Neural cell (in vitro differentiated cells): ENCODE results near the gene NEDD9. TPM values are rescaled to one million over a fixed set of nuclear protein-coding genes. Genes with fewer than 3 reads are reported as not detected.

ENCODE experiments used
- H2AFZ ChIP-seq: fragments of 200-600, 300-800 bp; sonication (generic), shearing (Covaris generic); 2 replicates; pipeline ENCODE4 v1.6.0; 2014; ENCODE audit warnings: low read depth, mild to moderate bottlenecking, antibody characterized with exemption, low read length, moderate library complexity
- H3F3A ChIP-seq: fragments of 200-600 bp; shearing (Covaris generic); 2 replicates; pipeline ENCODE4 v1.6.1; 2016; ENCODE audit warnings: mild to moderate bottlenecking, moderate library complexity, mixed read lengths, antibody characterized with exemption, low read length; ENCODE audit not compliant: insufficient read depth, poor library complexity, severe bottlenecking
- H3K27ac ChIP-seq: fragments of 200-600, 300-800 bp; sonication (generic), shearing (Covaris generic); 2 replicates; pipeline ENCODE4 v1.5.1; 2014; ENCODE audit warnings: mild to moderate bottlenecking, low read length, moderate library complexity
- H3K27me3 ChIP-seq: fragments of 300-800, 200-600 bp; sonication (generic), shearing (Covaris generic); 2 replicates; pipeline ENCODE4 v1.6.0; 2014; ENCODE audit warnings: mild to moderate bottlenecking, low read depth, low read length, moderate library complexity; ENCODE audit not compliant: insufficient read depth
- H3K36me3 ChIP-seq: fragments of 300-800, 200-600 bp; sonication (generic), shearing (Covaris generic); 2 replicates; pipeline ENCODE4 v1.5.1; 2014; ENCODE audit warnings: mild to moderate bottlenecking, antibody characterized with exemption, low read length, moderate library complexity; ENCODE audit not compliant: insufficient read depth
- H3K4me2 ChIP-seq: fragments of 300-800, 200-600 bp; sonication (generic), shearing (Covaris generic); 2 replicates; pipeline ENCODE4 v1.6.0; 2014; ENCODE audit warnings: mild to moderate bottlenecking, low read length
- H3K4me3 ChIP-seq: fragments of 300-800, 200-600 bp; sonication (generic), shearing (Covaris generic); 2 replicates; pipeline ENCODE4 v1.5.1; 2014; ENCODE audit warnings: mild to moderate bottlenecking, low read length, moderate library complexity
- H3K79me2 ChIP-seq: fragments of 200-600 bp; shearing (Covaris generic); replicated peaks from 2 replicates; pipeline ENCODE4 v1.6.0; 2014; ENCODE audit warnings: mild to moderate bottlenecking, low read length, moderate library complexity; ENCODE audit not compliant: insufficient read depth
- H3K9ac ChIP-seq: fragments of 300-800, 200-600 bp; sonication (generic), shearing (Covaris generic); 2 replicates; pipeline ENCODE4 v1.6.1; 2016; ENCODE audit warnings: mild to moderate bottlenecking, low read length, mixed read lengths
- H3K9me2 ChIP-seq: fragments of 200-600 bp; shearing (Covaris generic); 2 replicates; pipeline ENCODE4 v1.6.1; 2016; ENCODE audit warnings: mild to moderate bottlenecking, low read length, mixed read lengths; ENCODE audit not compliant: insufficient read depth
- H3K9me3 ChIP-seq: fragments of 200-600, 300-800 bp; sonication (generic), shearing (Covaris generic); 2 replicates; pipeline ENCODE4 v1.6.1; 2016; ENCODE audit warnings: mild to moderate bottlenecking, mixed run types, low read length, moderate library complexity, mixed read lengths
- H4K20me1 ChIP-seq: fragments of 200-600 bp; shearing (Covaris generic); 2 replicates; pipeline ENCODE4 v1.6.1; 2016; ENCODE audit warnings: mild to moderate bottlenecking, mixed run types; ENCODE audit not compliant: insufficient read depth
- CTCF ChIP-seq: fragments of 450-650 bp; IDR thresholded peaks from 2 replicates; pipeline ENCODE4 v1.5.1; 2014; ENCODE audit warnings: antibody characterized with exemption, mild to moderate bottlenecking, moderate library complexity; ENCODE audit not compliant: poor library complexity, severe bottlenecking
- EP300 ChIP-seq: fragments of 450-650 bp; conservative IDR thresholded peaks from 2 replicates; pipeline ENCODE4 v1.6.1; 2014; ENCODE audit warnings: antibody characterized with exemption, mild to moderate bottlenecking, moderate library complexity; ENCODE audit not compliant: poor library complexity, severe bottlenecking
- EZH2 ChIP-seq: fragments of 200-600, 300-800 bp; shearing (Covaris generic), sonication (generic); IDR thresholded peaks from 2 replicates; pipeline ENCODE4 v1.6.1; 2014; ENCODE audit warnings: antibody characterized with exemption, low read length, borderline replicate concordance, mild to moderate bottlenecking; ENCODE audit not compliant: insufficient read depth, poor library complexity, severe bottlenecking
- MXI1 ChIP-seq: fragments of 450-650 bp; conservative IDR thresholded peaks from 2 replicates; pipeline ENCODE4 v1.6.1; 2014; ENCODE audit warnings: antibody characterized with exemption, mild to moderate bottlenecking; ENCODE audit not compliant: poor library complexity, severe bottlenecking
- POLR2AphosphoS5 ChIP-seq: IDR thresholded peaks from 2 replicates; pipeline ENCODE4 v1.6.1; 2012
- RAD21 ChIP-seq: fragments of 450-650 bp; conservative IDR thresholded peaks from 2 replicates; pipeline ENCODE4 v1.6.1; 2014; ENCODE audit warnings: antibody characterized with exemption, mild to moderate bottlenecking, moderate library complexity
- REST ChIP-seq: IDR thresholded peaks from 2 replicates; pipeline ENCODE4 v1.6.1; 2012; ENCODE audit warnings: borderline replicate concordance
- SMC3 ChIP-seq: fragments of 450-650 bp; conservative IDR thresholded peaks from 2 replicates; pipeline ENCODE4 v1.6.1; 2014; ENCODE audit warnings: antibody characterized with exemption, mild to moderate bottlenecking, moderate library complexity; ENCODE audit not compliant: poor library complexity
- TAF1 ChIP-seq: IDR thresholded peaks from 2 replicates; pipeline ENCODE4 v1.6.1; 2012; ENCODE audit warnings: low read depth
- polyA plus RNA-seq: library from polyadenylated mRNA; depleted of rRNA; stranded (reverse); fragments of >200 nt; gene quantifications from 2 replicates; pipeline ENCODE4 v1.2.3, GENCODE V29; 2014

NEDD9 gene
- polyA plus RNA-seq, 1 donor from 2014 or later: 0.11 TPM

GRCh38 chr6:11245381-11246256 is 13.2 kb upstream of the NEDD9 start:
- Histone ChIP-seq H3K9me3 (no peaks in the 10 kb centered on the region), H3K36me3 (no peaks in the 10 kb centered on the region), H2AFZ (no peak overlapping the region), H3K4me2 (no peak overlapping the region), H3F3A (no peaks in the 10 kb centered on the region), H3K9ac (no peak overlapping the region), H3K4me3 (no peak overlapping the region), H3K79me2 (no peaks in the 10 kb centered on the region), H3K27ac (no peak overlapping the region), H3K9me2 (no peaks in the 10 kb centered on the region), H3K27me3 (no peaks in the 10 kb centered on the region), H4K20me1 (no peaks in the 10 kb centered on the region)
- TF ChIP-seq TAF1 (no peak), REST (no peak), EP300 (no peak), CTCF (no peak)

- H3K9ac ChIP-seq: no peak overlapping the region
- H3K9me2 ChIP-seq: no peaks in the 10 kb centered on the region
- no peaks in the 10 kb centered on the region for H3K27me3 ChIP-seq
- H3K9me3 ChIP-seq: no peaks in the 10 kb centered on the region
- H3K36me3 ChIP-seq: no peaks in the 10 kb centered on the region
- no peaks in the 10 kb centered on the region for H3K79me2 ChIP-seq
- H4K20me1 ChIP-seq: no peaks in the 10 kb centered on the region
- no peak overlapping the region for H3K4me2 ChIP-seq
- TF ChIP-seq EP300 (no peak), TAF1 (no peak), CTCF (no peak), POLR2AphosphoS5 (no peak), RAD21 (no peak), MXI1 (no peak), EZH2 (no peak), REST (no peak), SMC3 (no peak)
- no peaks in the 10 kb centered on the region for H3F3A ChIP-seq
- H3K27ac ChIP-seq: no peak overlapping the region
- H3K4me3 ChIP-seq: no peak overlapping the region
- no peak overlapping the region for H2AFZ ChIP-seq
Measured at GRCh38 chr6:11244387-11245126, 12.1 kb upstream of the NEDD9 start.
